GM19238 (cell line): Measurements from ENCODE around the gene ARRDC3.
"Not testable (repeated sequence)": the region's sequence is repeated elsewhere in the genome, so short reads cannot be mapped to it uniquely, and the experiment has no call there.

ENCODE experiments used
- DNase-seq: peaks from one replicate; pipeline ENCODE4 v3.0.0; 2011; ENCODE audit warnings: low spot score; ENCODE audit not compliant: insufficient read length

ARRDC3 gene

GRCh38 chr5:91361055-91361701 lies 21.9 kb downstream of the ARRDC3 start:
- DNase-seq = no peak

DNA sequence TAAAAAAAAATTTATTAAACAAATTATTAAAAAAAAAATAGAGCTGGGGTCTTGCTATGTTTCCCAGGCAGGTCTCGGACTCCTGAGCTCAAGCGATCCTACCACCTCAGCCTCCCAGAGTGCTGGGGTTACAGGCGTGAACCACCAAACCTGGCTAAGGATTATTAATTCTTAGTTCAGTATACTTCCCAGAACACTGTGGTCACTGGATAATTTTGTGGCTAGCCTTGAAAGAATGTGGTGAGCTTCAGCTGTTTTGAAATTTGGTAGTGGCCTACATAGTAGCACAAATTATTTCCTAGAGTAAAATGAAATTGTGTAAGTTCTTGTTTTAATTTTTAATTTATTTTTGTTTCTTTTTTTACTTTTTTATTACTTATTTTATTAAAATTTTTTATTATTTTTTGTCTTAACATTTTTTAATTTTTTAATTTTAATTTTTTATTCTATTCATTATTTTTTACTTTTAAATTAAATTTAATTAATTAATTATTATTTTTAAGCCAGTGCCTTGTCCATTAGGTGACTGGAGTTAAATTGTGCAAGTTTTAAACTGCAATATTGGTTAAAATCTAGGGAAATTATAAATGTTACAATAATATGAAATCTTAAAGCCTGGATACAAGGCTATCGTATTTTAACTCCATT lies 23.0 kb downstream of the ARRDC3 start:
- no peak for DNase-seq

- DNase-seq = no peak
These were observed 25.3 kb downstream of the ARRDC3 start for GRCh38 chr5:91357806-91358205.

GRCh38 chr5:91357012-91357634 lies 26.0 kb downstream of the ARRDC3 start:
- no peak for DNase-seq

DNA sequence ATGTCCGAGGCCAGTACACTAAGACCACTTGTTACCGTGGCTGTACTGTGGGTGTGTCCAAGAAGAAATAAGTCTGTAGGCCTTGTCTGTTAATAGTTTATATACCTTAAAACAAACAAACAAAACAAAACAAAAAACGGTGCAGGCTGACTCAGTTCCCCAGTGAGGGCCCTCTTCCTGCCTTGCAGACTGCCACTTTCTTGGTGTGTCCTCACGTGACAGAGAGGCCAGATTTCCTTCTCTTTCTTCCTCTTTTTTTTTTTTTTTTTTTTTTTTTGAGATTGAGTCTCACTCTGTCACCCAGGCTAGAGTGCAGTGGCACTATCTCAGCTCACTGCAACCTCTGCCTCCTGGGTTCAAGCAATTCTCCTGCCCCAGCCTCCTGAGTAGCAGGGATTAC lies 28.2 kb downstream of the ARRDC3 start:
- not testable (repeated sequence) for DNase-seq

DNA sequence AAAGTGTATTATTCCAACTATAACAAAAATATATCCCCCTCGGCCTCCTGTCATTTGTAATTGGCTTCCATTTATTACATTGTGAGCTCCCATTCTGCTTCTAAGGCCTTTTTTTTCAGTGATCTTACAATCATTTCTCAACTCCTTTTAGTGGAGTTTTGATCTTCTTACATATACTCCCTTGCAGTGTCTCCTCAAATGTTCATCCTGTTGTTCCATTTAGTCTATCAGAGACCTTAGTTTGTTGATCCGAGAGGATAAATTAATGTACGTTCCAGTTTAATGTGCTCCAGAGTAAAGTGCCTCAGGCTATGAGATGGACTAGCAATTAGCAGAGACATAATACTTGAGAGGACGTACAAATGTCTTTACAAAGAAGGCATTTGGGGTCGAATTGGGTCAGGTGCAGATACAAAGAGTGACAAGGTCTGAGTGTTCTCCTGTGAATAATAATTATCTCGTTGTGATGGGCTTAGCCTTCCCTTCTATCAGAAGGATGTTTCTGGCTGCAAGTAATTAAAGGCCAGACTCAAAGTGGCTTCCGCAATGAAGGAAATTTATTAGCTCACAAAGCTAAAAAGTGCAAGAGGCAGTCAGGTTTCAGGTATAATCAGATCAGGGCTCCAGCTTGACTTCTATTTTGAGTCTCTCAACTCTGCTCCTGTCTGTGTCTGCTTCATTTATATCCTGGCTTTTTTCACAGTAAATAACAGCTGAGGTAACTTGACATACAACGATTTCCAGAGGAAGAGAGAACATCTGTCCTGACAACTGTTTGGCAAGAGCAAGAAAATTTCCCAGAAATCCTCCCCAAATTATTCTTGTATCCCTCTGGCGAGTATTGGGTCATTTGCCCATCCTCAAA lies 30.1 kb downstream of the ARRDC3 start:
- no peak for DNase-seq

DNA sequence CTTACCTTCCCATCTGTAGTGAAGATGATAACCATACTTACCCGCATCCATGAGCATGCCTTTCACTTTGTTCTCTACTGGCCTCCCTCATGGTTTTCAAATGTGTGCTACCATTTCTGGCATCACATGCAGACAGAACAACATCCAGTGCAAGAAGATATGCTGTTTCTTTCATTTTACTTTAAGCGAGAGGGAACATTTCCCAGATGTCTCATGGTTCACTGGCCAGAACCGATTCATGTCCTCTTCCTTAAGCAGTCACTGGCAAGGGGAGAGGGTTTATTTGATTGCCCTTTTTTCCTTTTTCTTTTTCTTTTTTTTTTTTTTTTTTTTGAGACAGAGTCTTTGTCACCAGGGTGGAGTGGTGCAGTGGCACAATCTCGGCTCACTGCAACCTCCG lies 37.7 kb downstream of the ARRDC3 start:
- no peak for DNase-seq

- not testable (repeated sequence) for DNase-seq
These were observed 38.4 kb downstream of the ARRDC3 start for GRCh38 chr5:91344661-91345200.

GRCh38 chr5:91343916-91344315 lies 39.2 kb downstream of the ARRDC3 start:
- no peak for DNase-seq

- DNase-seq = not testable (repeated sequence)
These were observed 40.2 kb downstream of the ARRDC3 start for GRCh38 chr5:91342931-91343330.

DNA sequence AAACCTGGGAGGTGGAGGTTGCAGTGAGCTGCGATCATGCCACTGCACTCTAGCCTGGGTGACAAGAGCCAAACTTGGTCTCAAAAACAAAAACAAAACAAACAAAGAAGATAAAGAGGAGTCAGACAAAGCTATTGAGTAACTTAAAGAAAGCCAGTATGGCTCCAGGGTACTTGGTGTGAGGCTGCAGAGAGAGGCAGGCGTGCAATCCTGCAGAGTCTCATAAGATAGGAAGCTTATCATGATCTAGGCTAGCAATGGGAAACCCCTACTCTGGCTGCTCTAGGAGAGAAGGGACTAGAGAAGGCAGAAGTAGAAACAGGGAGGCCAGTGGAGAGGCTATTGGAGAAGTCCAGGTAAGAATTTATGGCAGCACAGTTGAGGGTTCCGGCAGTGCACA lies 42.0 kb downstream of the ARRDC3 start:
- DNase-seq = no peak

DNA sequence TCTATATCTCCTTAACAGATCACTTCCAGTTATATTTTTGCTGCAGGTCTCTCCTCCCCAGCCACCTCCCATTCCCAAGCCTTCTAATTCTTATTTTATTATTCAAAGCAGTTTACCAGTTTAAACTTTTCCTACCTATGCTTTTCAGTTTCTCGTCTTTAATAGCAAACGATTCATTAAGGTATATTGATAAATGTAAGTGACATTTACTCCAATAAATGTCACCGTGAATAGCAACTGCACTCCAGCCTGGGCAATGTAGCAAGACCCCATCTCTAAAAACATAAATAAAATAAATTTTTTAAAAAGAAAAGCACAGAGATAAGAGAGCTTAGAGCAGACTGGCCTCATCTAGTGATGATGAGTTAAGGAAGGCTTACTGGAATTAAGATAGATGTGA lies 42.6 kb downstream of the ARRDC3 start:
- DNase-seq = no peak

DNA sequence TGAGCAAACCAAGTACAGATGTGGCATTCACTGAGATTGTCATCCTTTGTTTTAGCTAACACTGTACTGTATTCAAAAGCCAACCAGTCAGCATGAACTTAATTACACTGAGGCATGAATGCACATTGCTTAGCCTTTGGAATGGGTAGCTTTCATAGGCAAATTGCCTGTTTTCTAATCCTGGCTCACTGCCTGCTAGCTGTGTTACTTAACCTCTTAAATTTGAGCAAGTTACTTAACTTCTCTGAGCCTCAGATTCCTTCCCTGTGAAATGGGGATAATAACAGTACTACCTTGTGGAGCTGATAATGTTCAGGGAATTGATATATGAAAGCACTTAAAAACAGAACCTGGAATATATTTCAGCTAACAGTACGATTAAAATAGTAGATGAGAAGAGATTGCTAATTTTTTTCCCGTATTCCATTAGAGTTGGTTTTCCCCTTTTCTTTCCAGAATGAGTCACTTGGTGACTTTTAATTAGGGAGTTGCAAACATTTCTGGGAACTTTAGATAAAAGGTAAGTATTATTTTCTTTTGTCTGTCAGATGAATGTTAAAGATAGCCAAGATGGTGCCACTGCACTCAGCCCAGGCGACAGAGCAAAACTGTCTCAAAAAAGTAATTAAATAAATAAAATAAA lies 43.9 kb downstream of the ARRDC3 start:
- DNase-seq = no peak

GRCh38 chr5:91332267-91333045 lies 50.7 kb downstream of the ARRDC3 start:
- no peak for DNase-seq

GRCh38 chr5:91331705-91332104 lies 51.4 kb downstream of the ARRDC3 start:
- DNase-seq = no peak

DNA sequence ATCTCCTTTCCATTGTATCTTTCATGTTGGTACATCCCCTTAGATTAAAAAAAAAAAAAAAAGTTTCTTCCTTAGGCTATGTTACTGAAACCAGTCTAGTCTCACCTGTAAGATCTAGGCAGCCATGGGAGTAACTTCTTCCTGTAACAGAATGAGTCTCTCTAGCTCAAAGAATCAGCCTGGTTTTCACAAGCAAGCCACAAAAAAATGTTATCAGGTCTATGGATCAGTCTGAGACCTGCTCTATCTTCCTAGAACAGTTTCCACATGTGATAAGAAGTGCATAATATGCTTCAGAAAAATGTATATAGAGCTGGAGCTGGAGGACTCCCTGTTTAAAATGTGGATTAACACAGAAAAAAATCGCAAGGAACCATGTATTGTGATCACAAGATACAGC lies 53.8 kb downstream of the ARRDC3 start:
- DNase-seq = no peak

GRCh38 chr5:91328743-91329142 lies 54.4 kb downstream of the ARRDC3 start:
- DNase-seq = no peak

- not testable (repeated sequence) for DNase-seq
These were observed 60.1 kb downstream of the ARRDC3 start for GRCh38 chr5:91322981-91323380.

GRCh38 chr5:91319667-91320066 lies 63.5 kb downstream of the ARRDC3 start:
- DNase-seq = no peak

DNA sequence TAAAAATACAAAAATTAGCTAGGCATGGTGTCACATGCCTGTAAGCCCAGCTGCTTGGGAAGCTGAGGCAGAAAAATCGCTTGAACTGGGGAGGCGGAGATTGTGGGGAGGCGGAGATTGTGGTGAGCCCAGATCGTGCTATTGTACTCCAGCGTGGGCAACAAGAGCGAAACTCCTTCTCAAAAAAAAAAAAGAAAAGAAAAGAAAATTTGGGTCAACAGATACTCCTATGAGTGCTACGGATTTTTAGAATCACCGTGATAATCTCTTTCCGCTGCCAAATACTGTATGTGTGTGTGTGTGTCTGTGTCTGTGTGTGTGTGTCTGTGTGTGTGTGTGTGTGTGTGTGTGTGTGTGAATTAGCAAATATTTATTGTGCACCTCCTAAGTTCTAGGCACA lies 64.4 kb downstream of the ARRDC3 start:
- DNase-seq = no peak
